ENCODE results near the gene KMT2B. TPM values are rescaled to one million over a fixed set of nuclear protein-coding genes. Genes with fewer than 3 reads are reported as not detected.
A peak's percentile ranks its signal among the peaks of the same experiment; 100 is the strongest.
"Not testable (repeated sequence)": the region's sequence is repeated elsewhere in the genome, so short reads cannot be mapped to it uniquely, and the experiment has no call there.

The KMT2B gene
- total RNA-seq, 3 donors from 2014 or later, result 64.1 to 74.8 (median 74.5) TPM

- DNase-seq, result peak; percentile 95
- ATAC-seq, result peak; percentile 98
- Mint-ChIP-seq H3K27me3 (ENCODE audit: low read depth) (peaks cover 5% of the 10 kb centered on the region), H3K9me3 (no peaks in the 10 kb centered on the region), H3K36me3 (ENCODE audit: insufficient read depth) (peaks cover 10% of the 10 kb centered on the region), H3K4me1 (ENCODE audit: low read depth) (peaks cover 29% of the 10 kb centered on the region), H3K4me3 (peak within 1 kb of the TSS; percentile 95)
Observed at GRCh38 chr19:35757749-35758608, 40.2 kb downstream of the KMT2B start, which contains the start of gene PROSER3. Gene PROSER3, plus strand, starts transcription at chr19:35758176. Its CDS starts 40 bp downstream, at chr19:35758216.

DNA sequence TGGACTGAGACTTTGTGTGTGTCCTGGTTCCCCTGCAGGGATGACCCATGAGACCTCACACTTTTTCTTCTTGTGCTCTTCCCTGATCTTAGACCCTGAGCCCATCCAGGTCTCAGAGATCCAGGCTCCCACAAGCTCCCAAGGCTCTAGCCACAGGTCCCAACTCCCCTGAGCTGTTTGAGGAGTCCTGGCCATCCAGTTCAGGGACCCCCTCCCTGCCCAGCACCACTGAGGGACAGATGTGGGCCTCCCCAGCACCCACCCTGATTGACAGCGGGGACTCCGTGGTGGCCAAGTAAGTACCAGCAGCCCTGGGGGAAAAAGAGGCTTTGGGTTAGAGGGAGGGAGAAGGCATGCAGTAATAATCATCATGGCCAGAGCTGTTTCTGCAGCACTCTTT lies 41.9 kb downstream of the KMT2B start:
- Mint-ChIP-seq H3K36me3 (ENCODE audit: insufficient read depth) (peaks cover 8% of the 10 kb centered on the region), H3K9me3 (no peaks in the 10 kb centered on the region), H3K27me3 (ENCODE audit: low read depth) (peaks cover 5% of the 10 kb centered on the region), H3K4me3 (peak overlapping the region; percentile 59), H3K4me1 (ENCODE audit: low read depth) (peaks cover 29% of the 10 kb centered on the region)
- ATAC-seq (no peak), DNase-seq (no peak)

GRCh38 chr19:35760711-35761349 lies 43.0 kb downstream of the KMT2B start:
- no peak for DNase-seq
- no peak for ATAC-seq

GRCh38 chr19:35764432-35765315 lies 46.9 kb downstream of the KMT2B start:
- Mint-ChIP-seq H3K27me3 (ENCODE audit: low read depth) (no peaks in the 10 kb centered on the region), H3K4me3 (no peak overlapping the region)
- no peak for ATAC-seq

More at GRCh38 chr19:35760711-35761349, 43.0 kb downstream of the KMT2B start:
- H3K36me3 Mint-ChIP-seq (ENCODE audit: insufficient read depth), result peaks cover 10% of the 10 kb centered on the region
- H3K4me1 Mint-ChIP-seq (ENCODE audit: low read depth), result peaks cover 25% of the 10 kb centered on the region
- no peaks in the 10 kb centered on the region for H3K9me3 Mint-ChIP-seq
- no peak overlapping the region for H3K4me3 Mint-ChIP-seq
- peaks cover 5% of the 10 kb centered on the region for H3K27me3 Mint-ChIP-seq (ENCODE audit: low read depth)

GRCh38 chr19:35766571-35767104 lies 48.8 kb downstream of the KMT2B start:
- ATAC-seq (no peak), DNase-seq (no peak)
- Mint-ChIP-seq H3K4me3 (no peak overlapping the region), H3K9me3 (no peaks in the 10 kb centered on the region), H3K36me3 (ENCODE audit: insufficient read depth) (peaks cover 14% of the 10 kb centered on the region), H3K4me1 (ENCODE audit: low read depth) (no peaks in the 10 kb centered on the region), H3K27me3 (ENCODE audit: low read depth) (no peaks in the 10 kb centered on the region)

More at GRCh38 chr19:35764432-35765315, 46.9 kb downstream of the KMT2B start:
- no peaks in the 10 kb centered on the region for H3K4me1 Mint-ChIP-seq (ENCODE audit: low read depth)
- no peak for DNase-seq
- peaks cover 16% of the 10 kb centered on the region for H3K36me3 Mint-ChIP-seq (ENCODE audit: insufficient read depth)
- H3K9me3 Mint-ChIP-seq, result no peaks in the 10 kb centered on the region

DNA sequence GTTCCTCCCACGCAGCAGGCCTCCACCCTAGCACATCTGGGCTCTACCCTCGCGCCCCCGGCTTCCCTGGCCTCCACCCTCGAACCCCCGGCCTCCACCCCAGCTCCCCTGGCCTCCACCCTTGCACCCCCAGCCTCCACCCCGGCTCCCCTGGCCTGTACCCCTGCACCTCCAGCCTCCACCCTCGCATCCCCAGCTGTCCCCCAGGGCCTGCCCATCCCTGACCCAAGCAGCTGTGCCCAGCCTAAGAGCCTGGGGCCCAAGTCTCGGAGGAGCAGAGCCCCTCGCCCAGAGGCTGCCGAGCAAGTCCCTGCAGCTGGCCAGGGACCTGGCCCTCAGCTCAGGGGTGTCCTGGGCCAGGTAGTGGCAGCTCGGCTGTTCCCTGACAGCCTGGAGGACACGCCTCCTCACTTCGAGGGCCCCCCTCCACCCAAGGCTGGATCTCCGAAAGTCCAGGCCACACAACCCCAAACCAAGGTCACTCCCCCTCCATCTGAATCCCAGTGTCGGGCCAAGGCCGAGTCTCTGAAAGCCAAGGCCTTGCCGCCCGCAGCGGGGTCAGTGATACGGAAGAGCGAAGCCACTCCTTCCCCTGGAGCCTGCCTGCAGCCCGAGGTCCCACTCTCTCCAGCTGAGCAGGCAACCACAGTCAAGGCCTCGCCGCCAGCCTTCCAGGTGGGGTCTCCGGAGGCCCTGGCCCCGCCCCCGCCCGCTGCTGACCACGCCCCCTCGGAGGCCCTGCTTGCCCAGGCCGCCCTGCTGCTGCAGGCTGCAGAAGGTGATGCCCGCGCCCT lies 49.7 kb downstream of the KMT2B start:
- H3K9me3 Mint-ChIP-seq, result no peaks in the 10 kb centered on the region
- H3K4me3 Mint-ChIP-seq, result no peak overlapping the region
- ATAC-seq, result peak in 1 of 2 donors; percentile 23
- no peaks in the 10 kb centered on the region for H3K4me1 Mint-ChIP-seq (ENCODE audit: low read depth)
- peaks cover 9% of the 10 kb centered on the region for H3K36me3 Mint-ChIP-seq (ENCODE audit: insufficient read depth)
- no peak for DNase-seq
- no peaks in the 10 kb centered on the region for H3K27me3 Mint-ChIP-seq (ENCODE audit: low read depth)

DNA sequence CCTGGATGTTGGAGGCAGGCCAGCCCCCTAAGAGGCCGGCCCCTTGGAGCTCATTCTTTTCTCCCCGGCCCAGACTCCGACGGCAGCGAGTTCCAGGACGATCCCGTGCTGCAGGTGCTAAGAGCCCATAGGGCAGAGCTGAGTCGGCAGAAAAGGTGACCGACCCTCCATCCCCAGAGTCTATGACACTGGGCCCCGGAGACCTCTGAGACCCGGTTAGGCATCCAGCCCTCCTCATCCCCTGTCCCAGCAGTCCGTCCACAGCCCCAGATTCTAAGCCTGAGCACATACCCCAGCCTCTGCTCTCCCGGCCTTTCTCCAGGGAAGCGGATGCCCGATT lies 50.2 kb downstream of the KMT2B start:
- no peaks in the 10 kb centered on the region for H3K27me3 Mint-ChIP-seq (ENCODE audit: low read depth)
- no peak overlapping the region for H3K4me3 Mint-ChIP-seq
- H3K9me3 Mint-ChIP-seq, result no peaks in the 10 kb centered on the region
- ATAC-seq (no peak), DNase-seq (no peak)
- H3K4me1 Mint-ChIP-seq (ENCODE audit: low read depth), result no peaks in the 10 kb centered on the region
- H3K36me3 Mint-ChIP-seq (ENCODE audit: insufficient read depth), result peaks cover 9% of the 10 kb centered on the region

GRCh38 chr19:35772362-35772761 lies 54.6 kb downstream of the KMT2B start:
- H3K4me3 Mint-ChIP-seq; ATAC-seq; H3K36me3 Mint-ChIP-seq (ENCODE audit: insufficient read depth); H3K9me3 Mint-ChIP-seq; DNase-seq; H3K27me3 Mint-ChIP-seq (ENCODE audit: low read depth): not testable (repeated sequence)
- peaks cover 19% of the 10 kb centered on the region for H3K4me1 Mint-ChIP-seq (ENCODE audit: low read depth)

DNA sequence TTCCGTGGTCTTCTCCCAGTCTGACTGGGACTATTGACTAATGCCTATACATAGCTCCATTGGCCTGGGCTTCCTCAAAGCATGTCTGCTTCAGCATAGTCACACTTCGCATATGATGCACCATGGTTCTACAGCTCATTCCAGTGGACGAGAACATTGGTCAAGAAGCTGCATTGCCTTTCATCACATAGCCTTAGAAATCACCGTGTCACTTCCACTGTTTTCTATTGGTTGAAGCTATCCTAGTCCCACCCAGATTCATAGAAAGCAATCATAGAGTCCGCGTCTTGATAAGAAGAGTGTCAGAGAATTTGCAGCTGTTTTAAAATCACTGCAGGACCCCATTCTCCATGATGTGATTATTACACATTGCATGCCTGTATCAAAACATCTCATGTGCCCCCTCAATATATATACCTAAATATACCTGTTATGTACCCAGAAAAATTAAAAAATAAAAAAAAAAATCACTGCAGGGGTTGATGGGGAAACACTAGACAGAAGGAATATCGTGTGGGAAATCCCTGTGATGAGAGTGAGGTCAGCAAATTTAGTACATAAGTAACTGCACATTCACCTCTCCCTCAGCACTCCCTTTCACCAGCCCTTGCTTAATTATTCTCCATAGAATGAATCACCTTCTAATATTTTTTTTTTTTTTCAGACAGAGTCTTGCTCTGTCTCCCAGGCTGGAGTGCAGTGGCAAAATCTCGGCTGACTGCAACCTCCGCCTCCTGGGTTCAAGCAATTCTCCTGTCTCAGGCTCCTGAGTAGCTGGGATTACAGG lies 55.4 kb downstream of the KMT2B start:
- no peak overlapping the region for H3K4me3 Mint-ChIP-seq
- no peaks in the 10 kb centered on the region for H3K27me3 Mint-ChIP-seq (ENCODE audit: low read depth)
- peaks cover 19% of the 10 kb centered on the region for H3K4me1 Mint-ChIP-seq (ENCODE audit: low read depth)
- ATAC-seq, result no peak
- no peaks in the 10 kb centered on the region for H3K9me3 Mint-ChIP-seq
- H3K36me3 Mint-ChIP-seq (ENCODE audit: insufficient read depth), result peaks cover 4% of the 10 kb centered on the region
- no peak for DNase-seq

DNA sequence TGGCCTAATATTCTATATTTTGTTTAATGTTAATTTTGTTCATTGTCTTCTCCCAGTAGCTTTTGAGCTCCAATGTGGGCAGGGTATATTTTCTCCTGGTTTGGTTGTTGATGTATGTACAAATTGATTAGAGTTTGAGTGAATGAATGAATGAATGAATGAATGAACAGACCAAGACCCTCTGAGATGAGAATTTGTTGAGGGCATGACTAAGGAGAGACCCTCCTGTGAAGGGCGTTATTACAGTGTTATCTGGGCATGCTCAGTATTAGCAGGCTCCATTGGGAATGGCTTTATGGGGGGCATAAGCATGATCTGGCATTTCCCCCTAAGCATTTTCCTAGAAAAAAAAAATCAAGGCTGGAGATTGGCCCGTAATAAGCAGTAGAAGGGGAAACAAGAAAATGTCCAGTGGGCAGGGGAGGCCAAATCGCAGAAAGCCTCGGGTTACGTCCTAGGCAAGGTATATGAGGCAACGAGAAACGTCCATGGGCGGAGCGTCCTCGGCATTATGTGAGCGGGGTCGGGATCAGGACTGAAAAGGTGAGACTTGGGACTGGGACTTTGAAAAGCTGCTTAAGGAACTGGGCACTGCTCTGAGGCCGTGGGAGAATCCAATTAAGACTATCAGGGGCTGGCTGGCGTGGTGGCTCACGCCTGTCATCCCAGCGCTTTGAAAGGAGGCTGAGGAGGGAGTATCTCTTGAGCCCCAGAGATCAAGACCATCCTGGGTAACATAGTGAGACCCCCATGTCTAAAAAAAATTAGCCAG lies 56.7 kb downstream of the KMT2B start:
- Mint-ChIP-seq H3K4me1 (ENCODE audit: low read depth) (peaks cover 19% of the 10 kb centered on the region), H3K27me3 (ENCODE audit: low read depth) (no peaks in the 10 kb centered on the region), H3K36me3 (ENCODE audit: insufficient read depth) (no peaks in the 10 kb centered on the region), H3K4me3 (peak overlapping the region; percentile 71), H3K9me3 (no peaks in the 10 kb centered on the region)
- DNase-seq, result no peak
- ATAC-seq, result no peak

GRCh38 chr19:35775046-35775297 lies 57.2 kb downstream of the KMT2B start:
- no peaks in the 10 kb centered on the region for H3K36me3 Mint-ChIP-seq (ENCODE audit: insufficient read depth)
- H3K4me3 Mint-ChIP-seq, result peak overlapping the region; percentile 71
- H3K27me3 Mint-ChIP-seq (ENCODE audit: low read depth), result no peaks in the 10 kb centered on the region
- no peak for DNase-seq
- ATAC-seq, result no peak
- peaks cover 19% of the 10 kb centered on the region for H3K4me1 Mint-ChIP-seq (ENCODE audit: low read depth)
- no peaks in the 10 kb centered on the region for H3K9me3 Mint-ChIP-seq

DNA sequence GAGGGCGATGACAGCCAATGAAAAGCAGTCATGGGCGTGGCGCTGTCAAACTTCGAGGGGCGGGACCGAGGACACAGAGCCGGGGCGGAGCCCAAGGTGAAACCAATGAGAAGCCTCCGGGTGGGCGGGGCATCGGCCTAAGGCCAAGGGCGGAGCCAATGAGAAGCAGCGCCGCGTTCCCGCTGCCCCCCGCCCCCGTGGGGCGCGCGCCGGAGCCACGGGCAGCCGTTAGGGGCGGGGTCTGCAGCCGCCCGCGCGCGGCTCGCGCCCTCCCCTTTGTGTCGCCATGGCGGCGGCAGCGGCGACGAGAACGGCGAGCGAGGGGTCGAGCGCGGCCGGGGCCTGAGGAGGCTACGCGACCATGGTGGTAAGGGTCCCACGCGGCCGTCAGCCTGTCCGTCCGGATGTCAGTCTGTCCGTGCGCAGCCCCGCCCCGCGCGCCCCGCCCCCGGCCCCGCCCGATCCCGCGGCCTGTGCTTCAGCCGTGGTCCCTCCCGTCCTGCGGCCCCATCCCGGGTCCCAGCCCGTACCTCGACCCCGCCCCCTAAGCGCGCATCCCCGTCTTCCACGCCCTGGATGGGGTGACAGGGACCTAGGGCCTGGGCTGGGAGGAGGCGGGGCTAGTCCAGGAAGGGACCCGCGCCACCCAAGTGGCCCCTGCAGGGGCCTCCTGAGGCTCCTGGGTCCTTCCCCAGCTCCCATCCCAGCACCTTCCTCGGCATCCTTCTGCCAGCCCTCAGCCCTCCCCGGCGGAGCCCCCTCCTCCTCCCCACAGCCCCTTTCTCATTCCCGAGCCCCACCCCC lies 57.7 kb downstream of the KMT2B start, which contains the start of gene ARHGAP33:
ARHGAP33 (plus strand) TSS at position 267 of the 804 bp plus-strand sequence; CDS start at position 362, 95 bp downstream.
- Mint-ChIP-seq H3K36me3 (ENCODE audit: insufficient read depth) (no peaks in the 10 kb centered on the region), H3K4me1 (ENCODE audit: low read depth) (peaks cover 19% of the 10 kb centered on the region), H3K4me3 (peak within 1 kb of the TSS; percentile 71), H3K27me3 (ENCODE audit: low read depth) (no peaks in the 10 kb centered on the region), H3K9me3 (no peaks in the 10 kb centered on the region)
- peak; percentile 99 for DNase-seq
- peak; percentile 98 to 99 for ATAC-seq

All from activated T-cell treated with anti-CD3 and anti-CD28 coated beads, Interleukin-2, amount 50 U/mL, for 4 hours (primary cell).